ENCODE results near the gene CCT8L2.
"Not testable (repeated sequence)": the region's sequence is repeated elsewhere in the genome, so short reads cannot be mapped to it uniquely, and the experiment has no call there.

The CCT8L2 gene

DNA sequence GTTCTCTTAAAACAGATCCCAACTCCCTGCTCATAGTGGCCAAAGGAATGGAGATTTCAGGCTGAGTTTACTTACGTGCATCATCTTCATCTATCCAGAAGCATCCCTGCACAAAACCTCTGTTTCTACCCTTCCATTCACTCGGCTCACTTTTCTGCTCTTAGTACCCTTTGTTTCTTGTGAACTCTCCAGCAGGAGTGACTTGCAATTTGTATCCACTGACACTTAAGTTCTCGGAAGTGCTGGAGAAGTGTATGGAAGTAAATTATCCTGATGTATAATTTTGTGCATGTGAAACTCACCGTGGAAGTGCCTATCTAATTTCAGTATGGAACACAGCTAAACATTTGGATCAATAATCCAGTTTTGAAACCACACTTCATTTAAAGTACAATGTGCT is 7.0 kb upstream of the CCT8L2 start:
- FAIRE-seq; DNase-seq (ENCODE audit: insufficient read length, low spot score): not testable (repeated sequence)

GRCh38 chr22:16595251-16595650 is 2.6 kb upstream of the CCT8L2 start:
- not testable (repeated sequence) for DNase-seq (ENCODE audit: insufficient read length, low spot score); FAIRE-seq

GRCh38 chr22:16594026-16594425 is 1.4 kb upstream of the CCT8L2 start:
- DNase-seq (ENCODE audit: insufficient read length, low spot score) (no peak), FAIRE-seq (no peak)

GRCh38 chr22:16592231-16592630 is 379 bp downstream of the CCT8L2 start:
- DNase-seq (ENCODE audit: insufficient read length, low spot score) = not testable (repeated sequence)

DNA sequence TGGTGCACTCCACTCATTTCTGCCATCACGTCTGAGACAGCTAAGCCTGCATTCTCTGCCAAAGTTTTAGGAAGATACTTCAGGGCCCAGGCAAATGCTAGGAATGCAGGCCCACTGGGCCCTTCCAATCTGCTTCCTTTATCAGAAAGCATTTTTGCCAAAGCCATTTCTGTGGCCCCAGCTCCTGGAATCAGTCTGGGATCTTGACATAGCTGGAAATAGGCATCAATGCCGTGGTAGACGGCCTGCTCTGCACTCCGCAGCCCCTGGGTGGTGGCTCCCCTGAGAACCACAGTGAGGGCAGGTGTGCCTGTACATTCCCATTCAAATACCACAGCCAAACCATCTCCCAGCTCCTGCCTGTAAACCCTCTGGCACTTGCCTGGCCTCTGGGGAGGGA is 1.5 kb downstream of the CCT8L2 start:
- DNase-seq (ENCODE audit: insufficient read length, low spot score); FAIRE-seq: not testable (repeated sequence)

More at GRCh38 chr22:16592231-16592630, 379 bp downstream of the CCT8L2 start:
- not testable (repeated sequence) for FAIRE-seq

DNA sequence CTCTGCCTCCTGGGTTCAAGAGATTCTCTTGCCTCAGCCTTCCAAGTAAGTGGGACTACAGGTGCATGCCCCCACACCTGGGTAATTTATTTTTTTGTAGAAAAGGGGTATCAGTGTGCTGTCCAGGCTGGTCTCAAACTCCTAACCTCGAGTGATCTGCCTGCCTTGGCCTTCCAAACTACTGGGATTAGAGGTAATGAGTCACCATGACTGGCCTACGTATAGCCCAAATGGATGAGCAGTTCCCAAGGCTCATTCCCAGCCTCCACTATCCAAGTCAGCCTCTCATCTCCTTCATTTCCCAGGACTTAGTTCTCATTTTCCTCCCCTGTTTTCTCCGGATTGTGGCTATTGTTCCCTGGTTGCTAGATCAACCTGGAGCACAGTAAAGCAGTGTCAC is 5.6 kb downstream of the CCT8L2 start:
- FAIRE-seq = no peak

GRCh38 chr22:16586170-16586569 is 6.4 kb downstream of the CCT8L2 start:
- no peak for FAIRE-seq
- no peak for DNase-seq (ENCODE audit: insufficient read length, low spot score)

More for the DNA sequence above, 5.6 kb downstream of the CCT8L2 start:
- no peak for DNase-seq (ENCODE audit: insufficient read length, low spot score)

DNA sequence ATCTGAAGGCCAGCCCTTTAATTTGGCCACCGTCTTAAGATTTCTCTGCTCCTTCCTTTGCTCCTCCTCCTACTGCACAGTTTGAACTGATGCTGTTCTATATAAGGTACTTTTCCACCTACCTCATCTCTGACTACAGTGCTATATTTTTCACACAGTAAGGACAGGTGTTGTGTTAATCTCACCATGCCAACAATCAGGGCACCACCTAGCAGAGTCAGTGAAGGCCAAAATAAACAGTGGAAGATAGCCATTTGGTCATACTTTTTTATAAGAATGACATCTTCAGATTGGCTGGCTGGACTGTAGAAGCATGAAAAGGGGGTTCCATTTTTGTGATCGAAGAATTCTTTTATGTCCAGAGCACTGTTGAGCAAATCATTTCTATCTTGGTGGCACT is 11.7 kb downstream of the CCT8L2 start:
- not testable (repeated sequence) for DNase-seq (ENCODE audit: insufficient read length, low spot score); FAIRE-seq

DNA sequence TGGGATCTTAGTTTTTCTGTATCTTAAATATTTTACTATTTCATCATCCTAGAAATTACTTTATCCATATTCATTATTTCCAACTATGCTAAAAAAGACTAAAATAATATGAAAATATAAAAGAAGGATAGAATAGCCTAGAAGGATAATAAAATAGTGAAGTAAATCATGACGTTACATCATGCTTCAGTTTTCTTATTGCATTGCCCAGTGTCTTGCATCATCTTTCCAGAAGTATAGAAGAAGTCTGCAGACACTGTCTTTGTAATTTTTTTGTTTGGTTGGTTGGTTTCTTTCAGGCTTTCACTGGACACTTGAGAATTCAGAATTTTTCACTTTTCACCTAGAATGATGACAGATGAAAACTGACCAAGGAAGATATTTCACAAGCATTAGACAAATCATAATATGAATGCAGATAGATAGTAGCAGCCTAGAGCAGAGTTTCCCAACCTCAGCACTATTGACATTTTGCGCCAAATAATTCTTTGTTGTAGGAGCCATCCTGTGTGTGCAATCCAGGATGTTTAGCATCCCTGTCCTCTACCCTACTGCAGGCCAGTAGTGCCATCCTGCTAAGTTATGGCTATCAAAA is 23.3 kb downstream of the CCT8L2 start:
- not testable (repeated sequence) for DNase-seq (ENCODE audit: insufficient read length, low spot score); FAIRE-seq

- no peak for DNase-seq (ENCODE audit: insufficient read length, low spot score)
- no peak for FAIRE-seq
Measured at GRCh38 chr22:16568425-16568758, 24.2 kb downstream of the CCT8L2 start.

- DNase-seq (ENCODE audit: insufficient read length, low spot score); FAIRE-seq: not testable (repeated sequence)
Measured at GRCh38 chr22:16567617-16568424, 24.8 kb downstream of the CCT8L2 start.

DNA sequence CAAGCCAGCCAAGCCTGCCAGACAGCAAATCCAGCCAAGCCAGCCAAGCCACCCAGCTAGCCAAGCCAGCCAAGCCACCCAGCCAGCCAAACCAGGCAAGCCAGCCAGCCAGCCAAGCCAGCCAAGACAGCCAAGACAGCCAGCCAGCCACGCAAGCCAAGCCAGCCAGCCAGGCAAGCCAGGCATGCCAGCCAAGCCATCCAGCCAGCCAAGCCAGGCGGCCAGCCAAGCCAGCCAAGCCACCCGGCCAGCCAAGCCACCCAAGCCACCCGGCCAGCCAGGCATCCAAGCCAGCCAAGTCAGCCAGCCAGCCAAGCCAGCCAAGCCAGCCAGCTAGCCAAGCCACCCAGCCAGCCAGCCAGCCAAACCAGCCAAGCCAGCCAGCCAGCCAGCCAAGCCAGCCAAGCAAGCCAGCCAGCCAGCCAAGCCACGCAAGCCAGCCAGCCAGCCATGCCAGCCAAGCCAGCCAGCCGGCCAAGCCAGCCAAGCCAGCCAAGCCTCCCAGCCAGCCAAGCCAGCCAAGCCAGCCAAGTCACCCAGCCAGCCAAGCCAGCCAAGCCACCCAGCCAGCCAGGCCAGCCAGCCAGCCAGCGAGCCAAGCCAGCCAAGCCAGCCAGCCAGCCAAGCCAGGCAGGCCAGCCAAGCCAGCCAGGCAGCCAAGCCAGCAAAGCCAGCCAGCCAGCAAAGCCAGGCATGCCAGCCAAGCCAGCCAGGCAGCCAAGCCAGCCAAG is 26.0 kb downstream of the CCT8L2 start:
- FAIRE-seq = peak; percentile 92
- DNase-seq (ENCODE audit: insufficient read length, low spot score) = not testable (repeated sequence)

- not testable (repeated sequence) for DNase-seq (ENCODE audit: insufficient read length, low spot score)
- peak; percentile 69 for FAIRE-seq
Measured at GRCh38 chr22:16565585-16566420, 26.8 kb downstream of the CCT8L2 start.

DNA sequence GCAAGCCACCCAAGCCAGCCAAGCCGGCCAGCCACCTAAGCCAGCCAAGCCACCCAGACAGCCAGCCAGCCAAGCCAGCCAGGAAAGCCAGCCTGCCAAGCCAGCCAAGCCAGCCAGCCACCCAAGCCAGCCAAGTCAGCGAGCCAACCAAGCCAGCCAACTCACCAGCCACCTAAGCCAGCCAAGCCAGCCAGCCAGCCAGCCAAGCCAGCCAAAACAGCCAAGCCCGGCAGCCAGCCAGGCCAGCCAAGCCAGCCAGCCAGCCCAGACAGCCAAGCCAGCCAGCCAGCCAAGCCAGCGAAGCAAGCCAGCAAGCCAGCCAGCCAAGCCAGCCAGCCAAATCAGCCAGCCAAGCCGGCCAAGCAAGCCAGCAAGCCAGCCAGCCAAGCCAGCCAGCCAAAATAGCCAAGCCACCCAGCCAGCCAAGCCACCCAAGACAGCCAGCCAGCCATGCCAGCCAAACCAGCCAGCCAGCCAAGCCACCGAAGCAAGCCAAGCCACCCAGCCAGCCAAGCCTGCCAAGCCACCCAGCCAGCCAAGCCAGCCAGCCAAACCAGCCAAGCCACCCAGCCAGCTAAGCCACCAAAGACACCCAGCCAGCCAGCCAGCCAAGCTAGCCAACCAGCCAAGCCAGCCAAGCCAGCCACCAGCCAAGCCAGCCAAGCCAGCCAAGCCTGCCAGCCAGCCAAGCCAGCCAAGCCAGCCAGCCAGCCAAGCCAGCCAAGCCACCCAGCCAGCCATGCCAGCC is 27.6 kb downstream of the CCT8L2 start:
- FAIRE-seq; DNase-seq (ENCODE audit: insufficient read length, low spot score): not testable (repeated sequence)

GRCh38 chr22:16563555-16564520 is 28.8 kb downstream of the CCT8L2 start:
- DNase-seq (ENCODE audit: insufficient read length, low spot score) = no peak
- FAIRE-seq = peak; percentile 60

DNA sequence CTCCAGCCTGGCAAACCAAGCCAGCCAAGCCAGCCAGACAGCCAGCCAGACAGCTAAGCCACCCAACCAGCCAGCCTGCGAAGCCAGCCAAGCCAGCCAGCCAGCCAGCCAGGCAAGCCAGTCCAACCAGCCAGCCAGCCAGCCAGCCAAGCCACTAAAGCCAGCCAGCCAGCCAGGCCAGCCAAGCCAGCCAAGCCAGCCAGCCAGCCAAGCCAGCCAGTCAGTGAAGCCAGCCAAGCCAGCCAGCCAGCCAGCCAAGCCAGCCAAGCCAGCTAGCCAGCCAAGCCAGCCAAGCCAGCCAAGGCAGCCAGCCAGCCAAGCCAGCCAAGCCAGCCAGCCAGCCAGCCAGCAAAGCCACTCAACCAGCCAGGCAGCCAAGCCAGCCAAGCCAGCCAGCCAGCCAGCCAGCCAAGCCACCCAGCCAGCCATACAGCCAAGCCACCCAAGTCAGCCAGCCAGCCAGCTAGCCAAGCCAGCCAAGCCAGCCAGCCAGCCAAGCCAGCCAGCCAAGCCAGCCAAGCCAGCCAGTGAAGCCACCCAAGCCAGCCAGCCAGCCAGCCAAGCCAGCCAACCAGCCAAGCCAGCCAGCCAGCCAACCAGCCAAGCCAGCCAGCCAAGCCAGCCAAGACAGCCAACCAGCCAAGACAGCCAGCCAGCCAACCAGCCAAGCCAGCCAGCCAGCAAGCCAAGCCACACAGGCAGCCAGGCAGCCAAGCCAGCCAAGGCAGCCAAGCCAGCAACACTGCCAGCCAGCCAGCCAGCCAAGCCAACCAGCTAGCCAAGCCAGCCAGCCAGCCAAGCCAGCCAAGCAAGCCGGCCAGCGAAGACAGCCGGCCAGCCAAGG is 29.7 kb downstream of the CCT8L2 start:
- FAIRE-seq (peak; percentile 51), DNase-seq (ENCODE audit: insufficient read length, low spot score) (no peak)

- not testable (repeated sequence) for FAIRE-seq; DNase-seq (ENCODE audit: insufficient read length, low spot score)
Measured at GRCh38 chr22:16561093-16561658, 31.4 kb downstream of the CCT8L2 start.

Data from HTR-8/SVneo (cell line).